ENCODE measurements around the gene STAT3.
"Not testable (repeated sequence)": the region's sequence is repeated elsewhere in the genome, so short reads cannot be mapped to it uniquely, and the experiment has no call there.

STAT3 gene

GRCh38 chr17:42422412-42422957 lies 34.2 kb upstream of the STAT3 start:
- Histone ChIP-seq H3K9ac (no peak overlapping the region), H3K36me3 (no peaks in the 10 kb centered on the region), H3K4me1 (no peaks in the 10 kb centered on the region), H3K27ac (no peak overlapping the region), H3K9me3 (no peaks in the 10 kb centered on the region), H3K4me3 (no peak overlapping the region), H3K27me3 (peaks cover 72% of the 10 kb centered on the region), H4K20me1 (peaks cover 17% of the 10 kb centered on the region; the same call in 1 of the 2 replicates), H3K4me2 (no peak overlapping the region)
- TF ChIP-seq Cebpa-rat (IDR thresholded peaks at IDR 0.05): no peak

GRCh38 chr17:42421507-42422338 lies 33.5 kb upstream of the STAT3 start:
- Histone ChIP-seq H3K4me3 (no peak overlapping the region), H4K20me1 (peaks cover 17% of the 10 kb centered on the region; the same call in 1 of the 2 replicates), H3K4me1 (no peaks in the 10 kb centered on the region), H3K9ac (no peak overlapping the region), H3K9me3 (no peaks in the 10 kb centered on the region), H3K27me3 (peaks cover 72% of the 10 kb centered on the region), H3K36me3 (no peaks in the 10 kb centered on the region), H3K27ac (no peak overlapping the region), H3K4me2 (no peak overlapping the region)
- no peak for TF ChIP-seq Cebpa-rat (IDR thresholded peaks at IDR 0.05)

GRCh38 chr17:42421136-42421506 lies 32.9 kb upstream of the STAT3 start:
- H3K4me2 ChIP-seq: no peak overlapping the region
- H3K27me3 ChIP-seq: peaks cover 72% of the 10 kb centered on the region
- H3K27ac ChIP-seq: no peak overlapping the region
- H4K20me1 ChIP-seq: peaks cover 17% of the 10 kb centered on the region; the same call in 1 of the 2 replicates
- H3K4me3 ChIP-seq: no peak overlapping the region
- H3K9me3 ChIP-seq: no peaks in the 10 kb centered on the region
- H3K9ac ChIP-seq: no peak overlapping the region
- no peaks in the 10 kb centered on the region for H3K36me3 ChIP-seq
- H3K4me1 ChIP-seq: peaks cover under 1% of the 10 kb centered on the region; the same call in 1 of the 2 replicates
- no peak for TF ChIP-seq Cebpa-rat (IDR thresholded peaks at IDR 0.05)

- H3K9me3 ChIP-seq, H3K36me3 ChIP-seq, H3K27ac ChIP-seq, H3K4me2 ChIP-seq, H3K9ac ChIP-seq, H3K4me3 ChIP-seq: not testable (repeated sequence)
- peaks cover 13% of the 10 kb centered on the region; the same call in 1 of the 2 replicates for H4K20me1 ChIP-seq
- peaks cover 28% of the 10 kb centered on the region for H3K4me1 ChIP-seq
- H3K27me3 ChIP-seq: peaks cover 42% of the 10 kb centered on the region
These were observed 29.7 kb upstream of the STAT3 start for GRCh38 chr17:42417981-42418380.

GRCh38 chr17:42414704-42415409 lies 26.6 kb upstream of the STAT3 start:
- Histone ChIP-seq H3K4me1 (peaks cover 28% of the 10 kb centered on the region), H3K4me2 (peak overlapping the region; percentile 88), H3K9ac (no peak overlapping the region), H3K4me3 (peak overlapping the region; percentile 34; the same call in 1 of the 2 replicates), H3K9me3 (no peaks in the 10 kb centered on the region), H4K20me1 (no peaks in the 10 kb centered on the region), H3K27me3 (peaks cover 11% of the 10 kb centered on the region), H3K27ac (peak overlapping the region; percentile 28; the same call in 1 of the 2 replicates), H3K36me3 (no peaks in the 10 kb centered on the region)
- no peak for TF ChIP-seq Cebpa-rat (IDR thresholded peaks at IDR 0.05)

- H3K36me3 ChIP-seq: no peaks in the 10 kb centered on the region
- TF ChIP-seq Cebpa-rat (IDR thresholded peaks at IDR 0.05): no peak
- H3K4me1 ChIP-seq: peaks cover 28% of the 10 kb centered on the region
- H3K9me3 ChIP-seq: no peaks in the 10 kb centered on the region
- no peaks in the 10 kb centered on the region for H4K20me1 ChIP-seq
- H3K4me3 ChIP-seq: no peak overlapping the region
- H3K9ac ChIP-seq: no peak overlapping the region
- H3K27ac ChIP-seq: no peak overlapping the region
- H3K4me2 ChIP-seq: peak overlapping the region; percentile 14; the same call in 1 of the 2 replicates
- H3K27me3 ChIP-seq: no peaks in the 10 kb centered on the region
These were observed 25.3 kb upstream of the STAT3 start for GRCh38 chr17:42413464-42414040.

- no peak overlapping the region for H3K27ac ChIP-seq
- H3K9ac ChIP-seq: no peak overlapping the region
- TF ChIP-seq Cebpa-rat (IDR thresholded peaks at IDR 0.05): no peak
- H4K20me1 ChIP-seq: no peaks in the 10 kb centered on the region
- no peak overlapping the region for H3K4me2 ChIP-seq
- peaks cover 28% of the 10 kb centered on the region for H3K4me1 ChIP-seq
- H3K36me3 ChIP-seq: no peaks in the 10 kb centered on the region
- no peak overlapping the region for H3K4me3 ChIP-seq
- no peaks in the 10 kb centered on the region for H3K9me3 ChIP-seq
- H3K27me3 ChIP-seq: no peaks in the 10 kb centered on the region
These were observed 23.9 kb upstream of the STAT3 start for GRCh38 chr17:42411905-42412679.

- no peak overlapping the region for H3K4me2 ChIP-seq
- no peak for TF ChIP-seq Cebpa-rat (IDR thresholded peaks at IDR 0.05)
- H3K27ac ChIP-seq: no peak overlapping the region
- H3K9me3 ChIP-seq: no peaks in the 10 kb centered on the region
- peaks cover 33% of the 10 kb centered on the region for H3K4me1 ChIP-seq
- H3K27me3 ChIP-seq: no peaks in the 10 kb centered on the region
- H3K4me3 ChIP-seq: no peak overlapping the region
- no peaks in the 10 kb centered on the region for H3K36me3 ChIP-seq
- H3K9ac ChIP-seq: no peak overlapping the region
- H4K20me1 ChIP-seq: no peaks in the 10 kb centered on the region
These were observed 23.1 kb upstream of the STAT3 start for GRCh38 chr17:42411361-42411760.

- no peak overlapping the region for H3K4me3 ChIP-seq
These were observed 22.1 kb upstream of the STAT3 start for GRCh38 chr17:42410319-42410685.

More at GRCh38 chr17:42410319-42410685, 22.1 kb upstream of the STAT3 start:
- TF ChIP-seq Cebpa-rat (IDR thresholded peaks at IDR 0.05): no peak
- H3K9me3 ChIP-seq: no peaks in the 10 kb centered on the region
- no peak overlapping the region for H3K27ac ChIP-seq
- H3K27me3 ChIP-seq: no peaks in the 10 kb centered on the region
- no peaks in the 10 kb centered on the region for H3K36me3 ChIP-seq
- no peak overlapping the region for H3K9ac ChIP-seq
- peaks cover 30% of the 10 kb centered on the region for H3K4me1 ChIP-seq
- no peak overlapping the region for H3K4me2 ChIP-seq
- no peaks in the 10 kb centered on the region for H4K20me1 ChIP-seq

Data from BLaER1 (cell line).